HG02623 (cell line): ENCODE results near the gene SMPDL3A.

Experiments used
- ATAC-seq: cut with Tn5 transposase; IDR thresholded peaks from one replicate; pipeline ENCODE4 v1.9.1; 2021; ENCODE audit warnings: moderate library complexity; ENCODE audit not compliant: unreplicated experiment

The SMPDL3A gene

GRCh38 chr6:122775975-122776374 lies 13.1 kb upstream of the SMPDL3A start:
- no peak for ATAC-seq

DNA sequence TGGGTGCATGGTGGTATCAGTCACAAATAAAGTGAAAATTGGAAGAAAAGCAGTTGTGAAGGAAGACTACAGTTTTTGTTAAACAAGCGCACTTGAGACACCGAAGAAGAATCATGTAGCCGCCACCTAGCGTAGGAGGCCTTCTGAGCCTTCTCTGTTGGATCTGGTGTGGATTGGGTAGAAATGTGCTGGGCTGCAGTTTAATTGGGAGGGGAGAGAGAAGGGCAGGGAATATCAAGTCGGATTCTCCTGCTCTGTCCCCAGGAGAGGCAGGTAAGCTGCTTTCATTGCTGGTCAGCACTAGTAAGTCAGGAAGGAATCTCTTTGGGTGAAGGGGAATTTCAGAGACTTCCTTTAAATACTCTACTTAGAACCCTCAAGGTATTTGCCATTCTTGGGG lies 10.8 kb upstream of the SMPDL3A start:
- no peak for ATAC-seq

GRCh38 chr6:122778985-122779661 lies 9.9 kb upstream of the SMPDL3A start:
- no peak for ATAC-seq

DNA sequence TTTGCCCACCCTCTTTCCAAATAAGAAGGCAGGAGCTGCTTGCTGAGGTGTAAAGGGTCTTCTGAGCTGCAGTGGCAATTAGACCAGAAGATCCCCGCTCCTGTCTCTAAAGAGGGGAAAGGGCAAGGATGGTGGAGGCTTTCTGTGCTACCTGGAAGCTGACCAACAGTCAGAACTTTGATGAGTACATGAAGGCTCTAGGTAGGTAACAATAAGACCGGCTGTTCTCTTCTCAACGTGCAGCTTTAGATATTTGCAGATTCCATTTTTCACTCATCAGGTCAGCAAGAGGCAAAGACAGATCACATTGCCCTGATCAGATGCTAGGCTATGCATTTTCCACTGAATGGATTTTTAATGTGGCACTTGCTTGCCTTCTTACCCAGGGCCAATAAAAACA lies 9.4 kb upstream of the SMPDL3A start, which contains the start of gene FABP7:
Gene FABP7, plus strand, starts transcription at position 50 of the 400 bp plus-strand sequence. Its CDS starts 79 bp downstream, at position 129.
- ATAC-seq = no peak

- ATAC-seq = no peak
These were observed 8.9 kb upstream of the SMPDL3A start for GRCh38 chr6:122780114-122780513.

DNA sequence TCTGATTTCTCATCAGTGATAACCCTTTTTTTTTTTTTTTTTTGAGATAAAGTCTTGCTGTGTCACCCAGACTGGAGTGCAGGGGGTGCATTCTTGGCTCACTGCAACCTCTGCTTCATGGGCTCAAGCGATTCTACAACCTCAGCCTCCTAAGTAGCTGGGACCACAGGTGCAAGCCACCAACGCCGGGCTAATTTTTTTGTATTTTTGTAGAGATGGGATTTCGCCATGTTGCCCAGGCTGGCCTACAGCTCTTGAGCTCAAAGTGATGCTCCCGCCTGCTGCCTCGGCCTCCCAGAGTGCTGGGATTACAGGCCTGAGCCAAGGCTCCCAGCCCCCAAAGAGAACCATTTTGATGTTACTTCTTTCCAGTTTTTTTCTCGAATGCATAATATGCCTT lies 7.3 kb upstream of the SMPDL3A start:
- no peak for ATAC-seq

GRCh38 chr6:122783401-122783800 lies 5.7 kb upstream of the SMPDL3A start:
- no peak for ATAC-seq

- ATAC-seq = no peak
These were observed 3.2 kb upstream of the SMPDL3A start for GRCh38 chr6:122785891-122786290.

- no peak for ATAC-seq
These were observed 1.3 kb upstream of the SMPDL3A start for GRCh38 chr6:122787721-122788120.

GRCh38 chr6:122788208-122788607 lies 850 bp upstream of the SMPDL3A start:
- no peak for ATAC-seq

DNA sequence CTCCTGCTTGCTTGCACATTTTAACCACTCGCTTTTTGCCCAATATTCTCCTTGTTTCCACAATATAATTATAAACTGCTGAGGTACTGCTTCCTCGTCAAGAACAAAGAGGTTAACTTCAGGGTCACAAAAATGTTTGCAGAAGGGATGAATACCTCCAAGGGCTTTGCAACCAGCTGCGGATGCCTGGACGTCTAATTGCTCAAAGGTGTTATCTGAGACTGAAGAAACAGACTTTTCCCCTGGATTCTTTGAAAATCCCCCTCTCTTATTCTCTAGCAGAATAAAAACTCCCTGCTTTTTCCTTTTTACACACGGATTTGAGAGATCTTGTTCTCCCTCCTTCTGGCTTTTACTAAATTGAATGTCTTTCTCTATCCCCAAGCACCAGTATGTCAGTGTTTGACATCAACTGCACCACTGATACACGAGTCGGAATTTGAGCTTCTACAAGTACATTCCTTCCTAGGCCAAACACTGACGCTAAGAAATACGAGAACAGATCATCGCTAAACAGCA lies 336 bp upstream of the SMPDL3A start:
- ATAC-seq = no peak

DNA sequence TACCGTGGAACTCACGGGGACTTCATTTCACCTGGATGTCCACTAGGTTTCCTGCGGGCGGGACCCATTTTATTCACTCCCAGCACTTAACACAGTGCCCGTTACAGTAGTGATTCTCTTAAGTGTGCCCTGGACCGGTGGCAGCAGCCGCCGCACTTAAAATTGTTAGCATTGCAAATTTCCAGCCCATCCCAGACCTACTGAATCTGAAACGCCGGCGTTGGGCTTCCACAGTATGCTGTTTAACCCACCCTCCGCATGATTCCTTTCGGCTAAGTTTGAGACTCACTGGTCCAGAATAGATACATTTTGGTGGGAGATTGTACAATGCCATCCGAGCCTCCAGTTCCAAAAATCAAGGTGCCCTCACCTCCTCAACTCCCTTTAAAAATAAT lies 967 bp downstream of the SMPDL3A start:
- ATAC-seq = no peak

- no peak for ATAC-seq
These were observed 1.6 kb downstream of the SMPDL3A start for GRCh38 chr6:122790423-122791309.

- ATAC-seq = no peak
These were observed 2.2 kb downstream of the SMPDL3A start for GRCh38 chr6:122791310-122791679.

DNA sequence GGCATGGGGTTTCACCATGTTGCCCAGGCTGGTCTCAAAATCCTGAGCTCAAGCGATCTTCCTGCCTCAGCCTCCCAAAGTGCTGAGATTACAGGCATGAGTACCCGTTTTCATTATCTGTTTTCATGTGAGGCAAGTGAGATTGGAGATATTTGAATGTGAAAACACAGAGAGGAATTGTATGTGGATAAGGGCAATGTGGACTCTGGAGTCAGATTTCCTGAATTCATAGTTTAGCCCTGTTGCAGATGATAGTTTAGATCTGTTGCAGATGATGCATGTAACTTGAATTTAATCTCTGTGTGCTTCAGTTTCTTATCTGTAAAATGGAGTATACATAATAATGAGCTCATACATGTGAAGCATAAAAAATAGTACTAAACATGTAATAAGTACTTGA lies 3.7 kb downstream of the SMPDL3A start:
- no peak for ATAC-seq

DNA sequence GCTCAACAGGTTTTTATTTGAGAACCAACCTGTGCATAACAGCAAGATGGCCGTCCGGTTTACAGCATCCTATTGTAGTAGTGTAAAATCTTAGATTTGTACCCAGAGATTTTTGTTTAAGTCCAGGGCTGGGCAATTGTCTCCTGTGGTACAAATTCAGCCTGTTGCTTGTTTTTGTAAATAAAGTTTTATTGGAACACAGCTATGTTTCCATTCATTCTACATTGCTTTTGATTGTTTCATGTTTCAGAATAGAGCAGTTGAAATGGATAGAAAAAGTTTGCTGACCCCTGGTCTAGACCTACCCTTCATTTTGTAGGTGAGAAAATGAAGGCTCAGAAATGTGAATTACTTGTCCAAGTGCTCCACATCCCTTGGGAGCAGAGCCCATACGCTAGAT lies 8.5 kb downstream of the SMPDL3A start:
- ATAC-seq = no peak

GRCh38 chr6:122798099-122798641 lies 9.1 kb downstream of the SMPDL3A start:
- ATAC-seq = peak; percentile 84

DNA sequence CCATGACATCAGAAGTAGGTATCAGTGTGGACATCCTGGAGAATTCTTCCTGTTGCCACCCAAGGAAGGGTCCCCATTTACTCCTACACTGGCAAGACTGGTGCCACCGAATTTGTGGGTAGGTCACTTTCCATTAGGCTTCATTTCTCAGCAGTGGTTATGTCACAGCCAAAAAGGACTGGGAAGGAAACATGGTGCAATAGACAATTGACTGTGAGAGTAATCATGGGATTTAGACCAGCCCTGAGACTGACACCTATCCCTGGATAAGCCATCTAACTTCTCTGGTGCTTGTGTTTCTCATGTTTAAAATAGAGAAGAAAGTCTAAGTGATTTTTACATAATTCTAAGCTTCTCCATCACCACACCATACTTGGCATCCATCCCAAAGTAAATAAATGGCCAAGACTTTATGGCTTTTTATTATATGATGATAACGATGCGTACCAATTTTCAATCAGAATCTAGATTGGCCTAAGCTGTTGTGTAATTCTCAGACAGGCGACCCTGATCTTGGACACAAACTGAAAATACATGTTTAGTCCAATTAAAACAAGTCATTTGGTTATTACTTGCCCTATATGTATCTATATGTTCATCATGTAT lies 10.2 kb downstream of the SMPDL3A start:
- ATAC-seq = no peak

GRCh38 chr6:122799916-122800686 lies 11.0 kb downstream of the SMPDL3A start:
- ATAC-seq = no peak

DNA sequence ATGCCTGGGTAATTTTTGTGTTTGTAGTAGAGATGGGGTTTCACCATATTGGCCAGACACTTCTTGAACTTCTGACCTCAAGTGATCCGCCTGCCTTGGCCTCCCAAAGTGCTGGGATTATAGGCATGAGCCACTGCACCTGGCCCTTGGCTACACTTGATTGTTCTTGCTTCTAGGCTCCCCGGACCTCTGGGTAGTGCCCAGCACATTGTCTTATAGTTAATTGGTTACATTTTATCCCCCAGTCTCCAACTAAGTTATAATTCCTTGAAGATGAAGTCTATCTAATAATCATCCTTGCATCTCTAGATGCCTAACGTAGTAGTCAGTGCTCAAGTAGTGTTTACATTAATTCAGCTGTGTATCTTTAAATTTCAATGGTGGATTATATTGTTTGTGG lies 11.8 kb downstream of the SMPDL3A start:
- no peak for ATAC-seq

DNA sequence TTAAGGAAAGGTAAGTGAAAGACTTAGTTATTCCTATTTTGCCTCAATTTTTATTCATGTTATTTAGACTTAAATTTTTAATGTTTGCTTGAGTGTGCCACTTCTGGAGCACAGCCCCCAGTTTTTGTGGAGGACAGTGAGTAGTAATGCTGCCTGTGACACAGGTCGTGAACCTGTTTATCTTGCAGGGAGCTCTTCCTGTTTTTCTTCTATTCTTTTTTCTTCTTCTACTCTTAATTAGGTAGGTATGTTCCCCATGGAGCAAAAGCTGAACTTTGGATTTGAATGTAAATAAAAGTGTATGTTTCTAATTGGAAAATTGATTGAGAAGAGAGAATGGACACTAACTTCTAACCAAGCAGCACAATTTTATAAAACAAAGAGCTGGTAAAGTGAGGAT lies 12.3 kb downstream of the SMPDL3A start:
- no peak for ATAC-seq
